ENCODE results near the gene SLC25A51.

SLC25A51 gene

GRCh38 chr9:37856551-37856950 is 47.4 kb downstream of the SLC25A51 start:
- in situ Hi-C loops (cut with MboI; ENCODE audit: low sequenced_read_pairs): no loop called here

- in situ Hi-C loops (cut with MboI; ENCODE audit: low sequenced_read_pairs): no loop called here
These were observed 51.7 kb downstream of the SLC25A51 start for GRCh38 chr9:37852222-37852621.

GRCh38 chr9:37840560-37841194 is 63.2 kb downstream of the SLC25A51 start:
- in situ Hi-C loops (cut with MboI; ENCODE audit: low sequenced_read_pairs): no loop called here

DNA sequence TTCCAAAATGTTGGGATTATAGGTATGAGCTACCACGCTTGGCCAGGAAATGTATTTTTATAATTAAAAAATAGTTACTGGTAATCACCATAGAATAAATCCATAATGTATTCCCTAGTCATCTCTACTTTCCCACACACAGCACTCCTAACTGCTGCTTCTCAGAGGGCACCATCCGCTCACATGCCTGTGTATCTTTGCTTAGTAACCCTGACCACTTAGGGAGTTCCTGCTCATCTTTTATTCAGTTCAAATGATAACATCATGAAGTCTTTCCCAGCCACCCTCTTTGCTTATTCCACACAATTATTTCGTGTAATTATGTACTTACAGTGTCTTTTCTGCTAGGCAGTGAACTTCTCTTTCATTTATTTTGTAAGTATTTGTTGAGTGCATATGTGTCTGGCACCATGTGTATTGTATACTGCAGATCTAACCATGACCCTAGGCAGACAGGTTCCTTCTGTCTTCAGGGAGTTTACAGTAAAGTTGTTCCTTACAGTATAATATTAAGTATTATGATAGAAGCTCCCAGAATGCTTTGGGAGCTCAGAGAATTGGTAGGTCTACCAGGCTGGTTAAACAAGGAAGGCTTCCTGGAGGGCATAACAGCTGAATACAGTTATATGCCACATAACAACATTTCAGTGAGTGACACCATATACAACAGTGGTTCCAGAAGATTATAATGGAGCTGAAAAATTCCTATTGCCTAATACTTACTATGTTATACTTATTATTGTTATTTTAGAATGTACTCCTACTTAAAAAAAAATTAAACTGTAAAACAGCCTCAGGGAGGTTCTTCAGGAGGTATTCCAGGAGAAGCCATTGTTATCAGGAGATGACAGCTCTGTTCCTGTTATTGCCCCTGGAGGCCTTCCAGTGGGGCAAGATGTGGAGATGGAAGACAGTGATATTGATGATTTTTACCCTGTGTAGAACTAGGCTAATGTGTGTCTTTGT is 64.1 kb downstream of the SLC25A51 start:
- in situ Hi-C loops (cut with MboI; ENCODE audit: low sequenced_read_pairs): no loop called here
